ENCODE results near the gene GABRE.
"Not testable (repeated sequence)": the region's sequence is repeated elsewhere in the genome, so short reads cannot be mapped to it uniquely, and the experiment has no call there.

Gene GABRE

DNA sequence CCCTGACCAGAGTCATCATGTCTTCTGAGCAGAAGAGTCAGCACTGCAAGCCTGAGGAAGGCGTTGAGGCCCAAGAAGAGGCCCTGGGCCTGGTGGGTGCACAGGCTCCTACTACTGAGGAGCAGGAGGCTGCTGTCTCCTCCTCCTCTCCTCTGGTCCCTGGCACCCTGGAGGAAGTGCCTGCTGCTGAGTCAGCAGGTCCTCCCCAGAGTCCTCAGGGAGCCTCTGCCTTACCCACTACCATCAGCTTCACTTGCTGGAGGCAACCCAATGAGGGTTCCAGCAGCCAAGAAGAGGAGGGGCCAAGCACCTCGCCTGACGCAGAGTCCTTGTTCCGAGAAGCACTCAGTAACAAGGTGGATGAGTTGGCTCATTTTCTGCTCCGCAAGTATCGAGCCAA is 50.8 kb downstream of the GABRE start:
- no peak overlapping the region for H3K27ac ChIP-seq
- no peak for TF ChIP-seq CTCF (conservative IDR thresholded peaks at IDR 0.05)

GRCh38 chrX:151922692-151923091 is 51.8 kb downstream of the GABRE start:
- H3K27ac ChIP-seq: no peak overlapping the region
- no peak for TF ChIP-seq CTCF (conservative IDR thresholded peaks at IDR 0.05)

- H3K27ac ChIP-seq: no peak overlapping the region
- no peak for TF ChIP-seq CTCF (conservative IDR thresholded peaks at IDR 0.05)
These were observed 52.6 kb downstream of the GABRE start for GRCh38 chrX:151921866-151922265.

GRCh38 chrX:151921292-151921691 is 53.2 kb downstream of the GABRE start:
- TF ChIP-seq CTCF (conservative IDR thresholded peaks at IDR 0.05): no peak
- no peak overlapping the region for H3K27ac ChIP-seq

DNA sequence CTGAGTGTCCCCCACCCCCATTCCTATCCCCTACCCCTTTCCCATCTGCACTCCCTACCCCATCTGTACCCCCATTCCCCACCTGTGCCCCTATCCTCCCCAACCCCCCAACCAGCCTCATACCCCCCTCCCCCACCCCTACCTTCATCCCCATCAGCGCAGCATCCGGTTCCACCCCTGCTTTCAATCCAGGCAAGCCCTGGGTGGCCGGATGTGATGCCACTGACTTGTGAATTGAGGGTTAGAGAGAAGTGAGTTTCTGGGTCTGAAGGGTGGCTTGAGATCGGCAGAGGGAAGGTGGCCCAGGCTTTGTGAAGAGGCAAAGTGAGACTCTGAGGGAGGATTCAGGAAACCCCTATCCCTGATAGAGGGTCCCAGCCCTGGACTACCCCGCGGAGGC is 53.9 kb downstream of the GABRE start:
- H3K27ac ChIP-seq: no peak overlapping the region
- no peak for TF ChIP-seq CTCF (conservative IDR thresholded peaks at IDR 0.05)

DNA sequence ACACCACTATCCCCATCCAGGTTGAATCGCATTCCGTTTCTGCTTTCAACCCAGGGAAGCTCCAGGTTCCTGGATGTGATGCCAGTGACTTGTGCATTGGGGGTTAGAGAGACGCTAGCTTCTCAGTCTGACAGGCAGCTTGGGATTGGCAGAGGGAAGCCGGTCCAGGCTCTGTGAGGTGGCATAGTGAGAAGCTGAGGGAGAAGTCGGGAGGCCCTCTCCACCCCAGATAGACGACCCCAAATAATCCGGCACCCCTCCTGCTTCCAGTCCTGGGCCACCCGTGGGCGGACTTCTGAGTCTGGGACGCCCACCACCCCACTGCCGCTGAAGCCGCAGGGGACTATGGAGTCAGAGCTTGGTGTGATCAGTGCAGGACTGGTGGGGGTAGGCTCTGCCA is 54.4 kb downstream of the GABRE start:
- TF ChIP-seq CTCF (conservative IDR thresholded peaks at IDR 0.05): no peak
- no peak overlapping the region for H3K27ac ChIP-seq

GRCh38 chrX:151919610-151920009 is 54.9 kb downstream of the GABRE start:
- H3K27ac ChIP-seq: no peak overlapping the region
- no peak for TF ChIP-seq CTCF (conservative IDR thresholded peaks at IDR 0.05)

- H3K27ac ChIP-seq: not testable (repeated sequence)
These were observed 55.7 kb downstream of the GABRE start for GRCh38 chrX:151918736-151919135.
